GM12878 (cell line): ENCODE results near the gene FRMD5. TPM values are rescaled to one million over a fixed set of nuclear protein-coding genes. Genes with fewer than 3 reads are reported as not detected.

Experiments used
- ATAC-seq: fragments of 200-7000 bp; cut with Tn5 transposase; 3 replicates; pipeline ENCODE4 v1.9.1; 2020; ENCODE audit warnings: mild to moderate bottlenecking, moderate library complexity
- BruUV-seq: library from RNA; stranded (reverse); fragments of 400-500 nt; replicated peaks from 2 replicates; lab custom pipeline; 2021; lab: Mats Ljungman, UMichigan
- CTCF ChIA-PET: fragments of 300-600 bp; sonication (Branson Sonifier 250); formaldehyde crosslinking; extraction: SDS; loops from one replicate; lab custom pipeline; 2021; ENCODE audit warnings: inconsistent platforms; lab: Yijun Ruan, JAX
- POLR2A ChIA-PET: fragments of 350-600 bp; formaldehyde crosslinking; extraction: SDS; loops from one replicate; lab custom pipeline; 2021; ENCODE audit warnings: inconsistent platforms; lab: Charles Lee
- RAD21 ChIA-PET: fragments of 300-600 bp; sonication (Branson Sonifier 250); formaldehyde crosslinking; loops from one replicate; lab custom pipeline; 2023; ENCODE audit warnings: antibody characterized with exemption; ENCODE audit not compliant: unreplicated experiment; lab: Charles Lee
- SMC1A ChIA-PET: fragments of 300-600 bp; sonication (Branson Sonifier 250); formaldehyde crosslinking; loops from one replicate; lab custom pipeline; 2023; ENCODE audit not compliant: unreplicated experiment, uncharacterized antibody; lab: Charles Lee
- DNase-seq: peaks from one replicate; pipeline ENCODE4 v3.0.0-alpha.2; 2011; ENCODE audit warnings: low read depth, low spot score
- FAIRE-seq: peaks from 3 replicates; lab custom pipeline; 2011; peaks lifted over from hg19 to GRCh38; lab: Jason Lieb, UNC
- H2AFZ ChIP-seq: 2 replicates; pipeline ENCODE4 v1.6.0; 2011; ENCODE audit warnings: low read depth, low read length, control low read depth; ENCODE audit not compliant: control insufficient read depth
- H3K27ac ChIP-seq: 2 replicates; pipeline ENCODE4 v1.5.1; 2011; ENCODE audit warnings: control low read depth; ENCODE audit not compliant: control insufficient read depth, insufficient read depth
- H3K27me3 ChIP-seq, 2 experiments: replicated peaks in 1 of 2; 2 replicates each; pipeline versions ENCODE4 v1.6.0 to v1.6.1; 2011; ENCODE audit warnings: low read length in 1 of 2; ENCODE audit not compliant: control insufficient read depth in 2 of 2, insufficient read depth in 2 of 2
- H3K36me3 ChIP-seq, 2 experiments: 2 replicates each; pipeline ENCODE4 v1.5.1; 2011; ENCODE audit warnings: low read length in 1 of 2; ENCODE audit not compliant: control insufficient read depth in 2 of 2, insufficient read depth in 2 of 2
- H3K4me1 ChIP-seq: 2 replicates; pipeline ENCODE4 v1.6.1; 2011; ENCODE audit warnings: mild to moderate bottlenecking, low read length, moderate library complexity, mixed read lengths; ENCODE audit not compliant: control insufficient read depth, insufficient read depth
- H3K4me2 ChIP-seq: 2 replicates; pipeline ENCODE4 v1.6.0; 2011; ENCODE audit warnings: control low read depth; ENCODE audit not compliant: control insufficient read depth, insufficient read depth
- H3K4me3 ChIP-seq: fragments of 200-600 bp; sonication (generic); 2 replicates; pipeline ENCODE4 v1.5.1; 2016
- H3K79me2 ChIP-seq: 2 replicates; pipeline ENCODE4 v1.6.0; 2011; ENCODE audit warnings: low read length; ENCODE audit not compliant: control insufficient read depth, insufficient read depth
- H3K9ac ChIP-seq: 2 replicates; pipeline ENCODE4 v1.8.0; 2011; ENCODE audit warnings: low read length, control low read depth, mixed read lengths; ENCODE audit not compliant: control insufficient read depth, insufficient read depth
- H3K9me3 ChIP-seq: replicated peaks from 3 replicates; pipeline ENCODE4 v1.5.1; 2011; ENCODE audit warnings: mild to moderate bottlenecking, low read length; ENCODE audit not compliant: control insufficient read depth, insufficient read depth
- H4K20me1 ChIP-seq: 2 replicates; pipeline ENCODE4 v1.6.0; 2011; ENCODE audit not compliant: control insufficient read depth, insufficient read depth
- ATF2 ChIP-seq: IDR thresholded peaks from 2 replicates; pipeline ENCODE4 v1.6.1; 2012; ENCODE audit warnings: low read length, inconsistent platforms
- BACH1 ChIP-seq: fragments of 450-650 bp; IDR thresholded peaks from 2 replicates; pipeline ENCODE4 v1.6.1; 2017; ENCODE audit warnings: mild to moderate bottlenecking, borderline replicate concordance
- BRCA1 ChIP-seq: IDR thresholded peaks from 2 replicates; pipeline ENCODE4 v1.6.1; 2011; ENCODE audit warnings: low read depth, low read length, improper control_type of control experiment
- CBFB ChIP-seq: IDR thresholded peaks from 2 replicates; pipeline ENCODE4 v1.6.1; 2016; ENCODE audit warnings: antibody characterized with exemption, low read depth
- NFYA ChIP-seq: IDR thresholded peaks from 2 replicates; pipeline ENCODE4 v1.6.1; 2011; ENCODE audit warnings: low read depth, mild to moderate bottlenecking, low read length, improper control_type of control experiment, borderline replicate concordance
- RB1 ChIP-seq: fragments of 450-650 bp; formaldehyde crosslinking; IDR thresholded peaks from 2 replicates; pipeline ENCODE4 v1.6.1; 2017; ENCODE audit warnings: mild to moderate bottlenecking, borderline replicate concordance
- TARDBP ChIP-seq: IDR thresholded peaks from 2 replicates; pipeline ENCODE4 v1.6.1; 2016; ENCODE audit warnings: borderline replicate concordance
- YY1 ChIP-seq: IDR thresholded peaks from 2 replicates; pipeline ENCODE4 v1.6.1; 2011; ENCODE audit warnings: low read depth, mild to moderate bottlenecking, low read length
- ZNF24 ChIP-seq: fragments of 450-650 bp; IDR thresholded peaks from 2 replicates; pipeline ENCODE4 v1.6.1; 2017; ENCODE audit warnings: antibody characterized with exemption, mild to moderate bottlenecking
- ZNF622 ChIP-seq: fragments of 450-650 bp; IDR thresholded peaks from 2 replicates; pipeline ENCODE4 v1.6.1; 2017; ENCODE audit warnings: mild to moderate bottlenecking, inconsistent platforms
- ZSCAN29 ChIP-seq: fragments of 450-650 bp; IDR thresholded peaks from 2 replicates; pipeline ENCODE4 v1.6.1; 2017; ENCODE audit warnings: mild to moderate bottlenecking, moderate library complexity
- ZZZ3 ChIP-seq: IDR thresholded peaks from 2 replicates; pipeline ENCODE4 v1.6.1; 2011; ENCODE audit warnings: low read depth; ENCODE audit not compliant: control insufficient read depth, insufficient read length
- WGBS: methylation state at CpG from one replicate; pipeline ENCODE4 v1.1.6; 2016; ENCODE audit warnings: low lambda C conversion rate; ENCODE audit not compliant: insufficient replicate concordance, insufficient coverage; ENCODE audit errors: missing lambda C conversion rate; 5-methylcytosine and 5-hydroxymethylcytosine counted together
- in situ Hi-C: fragments of 300-500 bp; cut with MboI; formaldehyde crosslinking; loops from 9 replicates; pipeline ENCODE4 v1.14.3; 2018; ENCODE audit warnings: mixed read lengths
- intact Hi-C: fragments of 100-400 bp; cut with micrococcal nuclease; formaldehyde crosslinking; loops from one replicate; pipeline ENCODE4 v1.14.2; 2022; ENCODE audit not compliant: unreplicated experiment
- polyA plus RNA-seq, 11 experiments: library from polyadenylated mRNA; depleted of rRNA in 4 of 11; unstranded in 6 of 11; stranded (reverse) in 5 of 11; fragments of >200 nt; fragmentation: Nextera tagmentation in 4 of 11; fragmentation: Illumina TruSeq in 1 of 11; extraction: Ambion mirVana in 4 of 11; extraction: Trizol in 1 of 11; gene quantifications; 1 replicate in 1 of 11; 2 replicates in 10 of 11; pipeline versions ENCODE4 v1.2.1 to v1.2.3, GENCODE V29; 2011 to 2016; ENCODE audit warnings: inconsistent platforms in 2 of 11, missing spikeins in 2 of 11, low read depth in 1 of 11
- total RNA-seq, 4 experiments: library from RNA; depleted of rRNA in 3 of 4; stranded (reverse); fragments of >200 nt in 3 of 4; fragmentation: Illumina TruSeq in 1 of 4; extraction: Trizol in 1 of 4; gene quantifications; 2 replicates each; pipeline versions ENCODE4 v1.2.1 to v1.2.3, GENCODE V29; 2013 to 2021
- TF ChIP-seq, protein P1 (sequence below): fragments of 450-650 bp; IDR thresholded peaks from 2 replicates; pipeline ENCODE4 v1.6.1; 2017; ENCODE audit warnings: borderline replicate concordance

The FRMD5 gene
- total and polyA plus RNA-seq, 10 of the 15 experiments (the other 5 are each of a cell fraction or from before 2014, with no cell fraction given), result 0.26 to 6.4 (median 0.68) TPM; not detected in 1

- ATAC-seq (no peak), DNase-seq (no peak), FAIRE-seq (no peak)
- ChIA-PET POLR2A (no interaction called here), RAD21 (no interaction called here), CTCF (interaction anchor here (0.9 to 1.2 kb wide), 2 partner anchors 12 to 14 kb away, joined by 3 read pairs; no protein-coding TSS in a partner anchor), SMC1A (no interaction called here)
- no peaks in the 10 kb centered on the region for H3K27me3 ChIP-seq
- 80% methylated on average over 1 of the region's 1 CpG for WGBS
- H3K4me3 ChIP-seq, result no peak overlapping the region
- H2AFZ ChIP-seq, result no peak overlapping the region
- no peak overlapping the region for H3K9ac ChIP-seq
- no peak overlapping the region for H3K4me2 ChIP-seq
- no peaks in the 10 kb centered on the region; a peak in 1 of 4 replicates for H3K36me3 ChIP-seq
- TF ChIP-seq ZNF622, result no peak
- TF ChIP-seq ZNF24, result no peak
- TF ChIP-seq RB1, result no peak
- no peak for TF ChIP-seq BRCA1
- no peak for TF ChIP-seq CBFB
- no peak for TF ChIP-seq ATF2
- no peaks in the 10 kb centered on the region for H4K20me1 ChIP-seq
- in situ Hi-C loops (no loop called here), intact Hi-C loops (no loop called here)
- BruUV-seq, result no TSS peak
- H3K79me2 ChIP-seq, result no peaks in the 10 kb centered on the region
- H3K4me1 ChIP-seq, result peaks cover 11% of the 10 kb centered on the region
- H3K9me3 ChIP-seq, result no peaks in the 10 kb centered on the region
- no peak overlapping the region for H3K27ac ChIP-seq
Observed at GRCh38 chr15:43953402-43953801, 241.7 kb downstream of the FRMD5 start.

DNA sequence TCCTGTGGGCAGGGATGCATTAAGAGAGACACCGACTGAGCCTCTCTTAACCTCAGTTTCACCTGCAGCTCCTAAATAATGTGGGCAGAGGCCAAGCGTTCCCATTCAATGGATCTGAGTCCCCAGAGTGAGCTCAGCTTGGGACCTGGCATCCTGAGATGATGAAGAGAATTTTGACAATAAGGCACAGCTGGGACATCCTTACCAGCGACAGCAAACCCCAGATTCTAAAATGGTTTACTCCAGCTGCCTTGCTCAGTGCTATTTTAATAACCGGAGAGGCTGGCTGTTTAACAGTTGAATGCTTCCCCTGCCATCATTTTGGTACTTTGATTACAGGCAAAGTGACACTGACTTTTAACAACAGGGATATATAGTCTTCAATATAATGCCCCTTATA, 244.5 kb downstream of the FRMD5 start:
- H3K36me3 ChIP-seq, result no peaks in the 10 kb centered on the region; a peak in 1 of 4 replicates
- no TSS peak for BruUV-seq
- ATAC-seq, result no peak
- in situ Hi-C loops, result no loop called here
- H4K20me1 ChIP-seq, result no peaks in the 10 kb centered on the region
- H3K4me1 ChIP-seq, result peaks cover 28% of the 10 kb centered on the region
- CTCF ChIA-PET, result interaction anchor here (1.0 kb wide), 1 partner anchor 26 kb away, joined by 3 read pairs; no protein-coding TSS in a partner anchor
- POLR2A ChIA-PET, result no interaction called here
- no peak overlapping the region for H3K27ac ChIP-seq
- no peak overlapping the region for H3K4me2 ChIP-seq
- intact Hi-C loops, result no loop called here
- H3K9me3 ChIP-seq, result no peaks in the 10 kb centered on the region; the same call in 2 of the 3 replicates
- no peaks in the 10 kb centered on the region for H3K27me3 ChIP-seq
- no peak overlapping the region for H3K9ac ChIP-seq
- H2AFZ ChIP-seq, result no peak overlapping the region
- no peak overlapping the region for H3K4me3 ChIP-seq
- no peak for FAIRE-seq
- SMC1A ChIA-PET, result no interaction called here
- H3K79me2 ChIP-seq, result no peaks in the 10 kb centered on the region
- RAD21 ChIA-PET, result no interaction called here
- no peak for DNase-seq
- WGBS, result 90% methylated on average over 4 of the region's 4 CpGs
- TF ChIP-seq YY1 (no peak), BACH1 (no peak), NFYA (no peak), TARDBP (no peak), ZZZ3 (no peak), ZSCAN29 (no peak)
- TF ChIP-seq, protein P1, sequence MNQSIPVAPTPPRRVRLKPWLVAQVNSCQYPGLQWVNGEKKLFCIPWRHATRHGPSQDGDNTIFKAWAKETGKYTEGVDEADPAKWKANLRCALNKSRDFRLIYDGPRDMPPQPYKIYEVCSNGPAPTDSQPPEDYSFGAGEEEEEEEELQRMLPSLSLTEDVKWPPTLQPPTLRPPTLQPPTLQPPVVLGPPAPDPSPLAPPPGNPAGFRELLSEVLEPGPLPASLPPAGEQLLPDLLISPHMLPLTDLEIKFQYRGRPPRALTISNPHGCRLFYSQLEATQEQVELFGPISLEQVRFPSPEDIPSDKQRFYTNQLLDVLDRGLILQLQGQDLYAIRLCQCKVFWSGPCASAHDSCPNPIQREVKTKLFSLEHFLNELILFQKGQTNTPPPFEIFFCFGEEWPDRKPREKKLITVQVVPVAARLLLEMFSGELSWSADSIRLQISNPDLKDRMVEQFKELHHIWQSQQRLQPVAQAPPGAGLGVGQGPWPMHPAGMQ, result no peak
